Brain microvascular endothelial cell (primary cell): ENCODE data around the gene TCAP.

Source experiments
- DNase-seq: peaks from one replicate; pipeline ENCODE4 v3.0.0-alpha.2; 2020
- H3K27ac ChIP-seq: fragments of 250-450 bp; sonication (Bioruptor Pico); 2 replicates; pipeline ENCODE4 v1.5.1; 2020; ENCODE audit warnings: mild to moderate bottlenecking, moderate library complexity
- H3K27me3 ChIP-seq: fragments of 250-450 bp; sonication (Bioruptor Pico); replicated peaks from 2 replicates; pipeline ENCODE4 v1.5.1; 2020; ENCODE audit warnings: mild to moderate bottlenecking
- H3K36me3 ChIP-seq: fragments of 250-450 bp; sonication (Bioruptor Pico); replicated peaks from 2 replicates; pipeline ENCODE4 v1.5.1; 2020; ENCODE audit warnings: mild to moderate bottlenecking
- H3K4me3 ChIP-seq: 2 replicates; pipeline ENCODE4 v1.5.1; 2011; ENCODE audit warnings: low read depth, mild to moderate bottlenecking, control low read depth, low read length, moderate library complexity
- in situ Hi-C: cut with HindIII; loops from 2 replicates; pipeline ENCODE4 v1.10.0; 2017; ENCODE audit warnings: low sequenced_read_pairs, low pct_ligation_motif_present
- TF ChIP-seq, protein P1 (sequence below): IDR thresholded peaks from 2 replicates; pipeline ENCODE4 v1.5.1; 2011; ENCODE audit warnings: low read depth, mild to moderate bottlenecking, moderate library complexity, low read length, control low read depth, inconsistent platforms; ENCODE audit errors: missing control alignments

TCAP gene

GRCh38 chr17:39660397-39661385 is 4.5 kb upstream of the TCAP start:
- no peak overlapping the region for H3K27ac ChIP-seq
- in situ Hi-C loops: no loop called here
- peaks cover 23% of the 10 kb centered on the region for H3K36me3 ChIP-seq
- TF ChIP-seq, protein P1, sequence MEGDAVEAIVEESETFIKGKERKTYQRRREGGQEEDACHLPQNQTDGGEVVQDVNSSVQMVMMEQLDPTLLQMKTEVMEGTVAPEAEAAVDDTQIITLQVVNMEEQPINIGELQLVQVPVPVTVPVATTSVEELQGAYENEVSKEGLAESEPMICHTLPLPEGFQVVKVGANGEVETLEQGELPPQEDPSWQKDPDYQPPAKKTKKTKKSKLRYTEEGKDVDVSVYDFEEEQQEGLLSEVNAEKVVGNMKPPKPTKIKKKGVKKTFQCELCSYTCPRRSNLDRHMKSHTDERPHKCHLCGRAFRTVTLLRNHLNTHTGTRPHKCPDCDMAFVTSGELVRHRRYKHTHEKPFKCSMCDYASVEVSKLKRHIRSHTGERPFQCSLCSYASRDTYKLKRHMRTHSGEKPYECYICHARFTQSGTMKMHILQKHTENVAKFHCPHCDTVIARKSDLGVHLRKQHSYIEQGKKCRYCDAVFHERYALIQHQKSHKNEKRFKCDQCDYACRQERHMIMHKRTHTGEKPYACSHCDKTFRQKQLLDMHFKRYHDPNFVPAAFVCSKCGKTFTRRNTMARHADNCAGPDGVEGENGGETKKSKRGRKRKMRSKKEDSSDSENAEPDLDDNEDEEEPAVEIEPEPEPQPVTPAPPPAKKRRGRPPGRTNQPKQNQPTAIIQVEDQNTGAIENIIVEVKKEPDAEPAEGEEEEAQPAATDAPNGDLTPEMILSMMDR: no peak
- no peak overlapping the region for H3K4me3 ChIP-seq
- no peaks in the 10 kb centered on the region for H3K27me3 ChIP-seq
- DNase-seq: no peak

GRCh38 chr17:39661744-39662541 is 3.2 kb upstream of the TCAP start:
- no peak for DNase-seq
- Histone ChIP-seq H3K4me3 (no peak overlapping the region), H3K27me3 (peaks cover 3% of the 10 kb centered on the region), H3K27ac (no peak overlapping the region), H3K36me3 (peaks cover 23% of the 10 kb centered on the region)
- in situ Hi-C loops: no loop called here
- TF ChIP-seq, protein P1: no peak

DNA sequence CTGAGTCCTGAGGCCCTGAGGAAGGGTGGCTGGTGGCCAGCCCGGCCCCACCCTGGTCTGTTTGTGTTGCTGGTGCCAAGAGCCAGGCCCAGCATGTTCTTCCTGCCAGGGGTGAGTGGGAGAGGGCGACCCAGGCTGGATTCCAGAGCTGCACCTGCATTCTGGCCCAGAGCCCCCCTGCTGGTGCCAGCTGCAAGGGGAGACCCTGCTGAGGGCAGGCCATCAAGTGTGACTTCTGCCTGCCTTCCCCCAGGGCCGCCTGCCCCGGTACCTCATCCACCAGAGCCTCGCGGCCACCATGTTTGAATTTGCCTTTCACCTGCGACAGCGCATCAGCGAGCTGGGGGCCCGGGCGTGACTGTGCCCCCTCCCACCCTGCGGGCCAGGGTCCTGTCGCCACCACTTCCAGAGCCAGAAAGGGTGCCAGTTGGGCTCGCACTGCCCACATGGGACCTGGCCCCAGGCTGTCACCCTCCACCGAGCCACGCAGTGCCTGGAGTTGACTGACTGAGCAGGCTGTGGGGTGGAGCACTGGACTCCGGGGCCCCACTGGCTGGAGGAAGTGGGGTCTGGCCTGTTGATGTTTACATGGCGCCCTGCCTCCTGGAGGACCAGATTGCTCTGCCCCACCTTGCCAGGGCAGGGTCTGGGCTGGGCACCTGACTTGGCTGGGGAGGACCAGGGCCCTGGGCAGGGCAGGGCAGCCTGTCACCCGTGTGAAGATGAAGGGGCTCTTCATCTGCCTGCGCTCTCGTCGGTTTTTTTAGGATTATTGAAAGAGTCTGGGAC is 2.4 kb upstream of the TCAP start:
- DNase-seq: no peak
- Histone ChIP-seq H3K27me3 (peaks cover 10% of the 10 kb centered on the region), H3K36me3 (peaks cover 23% of the 10 kb centered on the region), H3K4me3 (no peak overlapping the region), H3K27ac (no peak overlapping the region)
- in situ Hi-C loops: no loop called here
- TF ChIP-seq, protein P1: no peak

DNA sequence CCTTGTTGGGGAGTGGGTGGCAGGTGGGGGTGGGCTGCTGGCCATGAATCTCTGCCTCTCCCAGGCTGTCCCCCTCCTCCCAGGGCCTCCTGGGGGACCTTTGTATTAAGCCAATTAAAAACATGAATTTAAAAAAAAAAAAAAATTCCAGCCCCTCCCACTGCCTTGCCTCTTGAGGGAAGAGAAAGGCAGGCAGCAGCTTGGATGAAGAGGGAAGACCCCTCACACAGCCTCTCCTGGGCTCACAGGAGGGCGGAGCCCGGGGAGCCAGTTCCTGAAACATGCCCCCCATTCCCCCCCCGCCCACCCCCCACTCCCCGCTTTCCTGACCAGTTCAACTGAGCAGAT is 1.8 kb upstream of the TCAP start:
- Histone ChIP-seq H3K4me3 (no peak overlapping the region), H3K27me3 (peaks cover 10% of the 10 kb centered on the region), H3K27ac (no peak overlapping the region), H3K36me3 (peaks cover 23% of the 10 kb centered on the region)
- no peak for DNase-seq
- in situ Hi-C loops: no loop called here
- TF ChIP-seq, protein P1: no peak

DNA sequence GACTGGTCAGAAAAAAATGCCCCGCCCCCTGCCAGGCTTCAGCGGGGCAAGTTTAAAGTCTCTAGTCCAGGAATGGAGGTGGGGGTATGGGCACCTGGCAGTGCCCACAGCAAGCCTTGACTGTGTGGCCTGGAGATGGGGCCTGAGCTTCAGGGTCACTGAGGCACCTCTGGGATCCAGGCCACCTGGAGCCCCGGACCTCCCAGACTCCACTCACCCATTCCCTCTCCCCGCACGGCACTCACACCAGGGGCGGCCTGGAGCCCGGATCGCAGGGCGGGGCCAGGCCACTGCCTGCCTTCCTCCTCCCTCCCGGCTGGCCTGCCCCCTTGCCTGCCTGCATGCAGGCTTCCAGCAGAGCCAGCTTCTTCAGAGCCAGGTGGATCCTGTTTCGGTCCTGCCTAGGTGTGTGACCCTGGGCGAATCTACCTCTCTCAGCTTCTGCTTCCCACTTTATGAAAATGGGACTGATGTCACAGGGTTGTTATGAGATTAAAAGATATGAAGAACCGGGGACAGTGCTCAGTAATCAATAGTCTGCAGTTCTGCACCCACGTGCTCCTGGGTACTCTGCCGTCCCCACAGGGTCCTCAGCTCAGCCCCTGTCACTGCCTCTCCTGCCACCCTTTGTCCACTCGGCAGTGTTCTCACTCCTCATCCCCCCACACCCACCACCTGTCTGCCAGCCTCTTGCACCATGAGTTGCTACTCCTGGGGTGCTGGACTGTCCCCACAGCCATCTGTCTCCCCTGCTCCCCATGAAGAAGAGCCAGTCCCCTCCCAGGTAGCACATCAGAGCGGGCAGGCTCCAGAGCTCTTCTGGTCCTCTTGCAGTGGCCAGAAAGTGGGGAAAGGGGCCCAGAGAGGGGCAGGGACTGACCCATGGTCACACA is 1.2 kb upstream of the TCAP start:
- Histone ChIP-seq H3K27me3 (peaks cover 10% of the 10 kb centered on the region), H3K27ac (no peak overlapping the region), H3K36me3 (peaks cover 23% of the 10 kb centered on the region), H3K4me3 (no peak overlapping the region)
- TF ChIP-seq, protein P1: no peak
- no peak for DNase-seq
- in situ Hi-C loops: no loop called here
